Measurements from ENCODE around the gene ATRAID.

- no peak for TF ChIP-seq CTCF (IDR thresholded peaks at IDR 0.05; ENCODE audit: borderline replicate concordance, extremely low read depth, low read length, poor library complexity, severe bottlenecking)
- TF ChIP-seq EZH2 (IDR thresholded peaks at IDR 0.05; ENCODE audit: borderline replicate concordance, low read depth, low read length, severe bottlenecking): no peak
Measured at GRCh38 chr2:27208486-27209050, 3.3 kb upstream of the ATRAID start.
